WTC11 (cell line): ENCODE data around the gene RELT. TPM values are rescaled to one million over a fixed set of nuclear protein-coding genes. Genes with fewer than 3 reads are reported as not detected.

ENCODE experiments used
- ATAC-seq: fragments of 200-7000 bp; cut with Tn5 transposase; 2 replicates; pipeline ENCODE4 v1.10.0; 2021; ENCODE audit warnings: mild to moderate bottlenecking, moderate library complexity
- CTCF ChIA-PET: fragments of 300-600 bp; sonication (Branson Sonifier 250); formaldehyde crosslinking; loops from one replicate; lab custom pipeline; 2021; ENCODE audit warnings: antibody characterized with exemption; lab: Charles Lee
- POLR2A ChIA-PET: fragments of 350-600 bp; sonication (Branson Sonifier 250); formaldehyde crosslinking; loops from one replicate; lab custom pipeline; 2021; ENCODE audit warnings: antibody characterized with exemption; lab: Charles Lee
- DNase-seq: peaks from one replicate; pipeline ENCODE4 v3.0.0; 2021; ENCODE audit warnings: low spot score
- H3K27ac Mint-ChIP-seq: 2 replicates; pipeline ENCODE4 v1.8.0; 2021; ENCODE audit warnings: mixed read lengths
- H3K27me3 Mint-ChIP-seq: 2 replicates; pipeline ENCODE4 v1.8.0; 2021; ENCODE audit warnings: low read depth, mild to moderate bottlenecking, moderate library complexity, mixed read lengths
- H3K36me3 Mint-ChIP-seq: 2 replicates; pipeline ENCODE4 v1.8.0; 2021; ENCODE audit warnings: mixed read lengths
- H3K4me1 Mint-ChIP-seq: 2 replicates; pipeline ENCODE4 v1.8.0; 2022; ENCODE audit warnings: mixed read lengths
- H3K4me3 Mint-ChIP-seq: 2 replicates; pipeline ENCODE4 v1.8.0; 2021; ENCODE audit warnings: mild to moderate bottlenecking, moderate library complexity, mixed read lengths
- H3K9me3 Mint-ChIP-seq: 2 replicates; pipeline ENCODE4 v1.8.0; 2021; ENCODE audit warnings: mixed read lengths
- GTF2I ChIP-seq: fragments of 250-450 bp; sonication (Bioruptor Pico); conservative IDR thresholded peaks from 2 replicates; pipeline ENCODE4 v1.4.0; 2021; ENCODE audit warnings: mild to moderate bottlenecking
- NFATC4 ChIP-seq: fragments of 250-450 bp; sonication (Bioruptor Pico); IDR thresholded peaks from 2 replicates; pipeline ENCODE4 v1.9.0; 2021; ENCODE audit warnings: mild to moderate bottlenecking
- NR3C1 ChIP-seq: sonication (generic); formaldehyde crosslinking; conservative IDR thresholded peaks from 2 replicates; pipeline ENCODE4 v1.8.1; 2023; ENCODE audit warnings: low read depth, mild to moderate bottlenecking, missing genetic modification reagents
- RELA ChIP-seq: sonication (generic); formaldehyde crosslinking; IDR thresholded peaks from 2 replicates; pipeline ENCODE4 v1.8.1; 2022; ENCODE audit warnings: missing genetic modification reagents, mild to moderate bottlenecking, borderline replicate concordance
- SMAD3 ChIP-seq: sonication (generic); formaldehyde crosslinking; IDR thresholded peaks from 2 replicates; pipeline ENCODE4 v1.8.0; 2022; ENCODE audit warnings: missing genetic modification reagents, mild to moderate bottlenecking, borderline replicate concordance
- TCF7 ChIP-seq: sonication (generic); formaldehyde crosslinking; IDR thresholded peaks from 2 replicates; pipeline ENCODE4 v1.8.0; 2022; ENCODE audit warnings: mild to moderate bottlenecking, low read depth, missing genetic modification reagents, moderate library complexity
- ZNF138 ChIP-seq: sonication (generic); formaldehyde crosslinking; conservative IDR thresholded peaks from 2 replicates; pipeline ENCODE4 v1.8.1; 2022; ENCODE audit warnings: mild to moderate bottlenecking, moderate library complexity, missing genetic modification reagents
- ZNF263 ChIP-seq: sonication (generic); formaldehyde crosslinking; IDR thresholded peaks from 2 replicates; pipeline ENCODE4 v1.8.1; 2022; ENCODE audit warnings: low read depth, mild to moderate bottlenecking, moderate library complexity, missing genetic modification reagents
- ZNF423 ChIP-seq: fragments of 250-450 bp; sonication (Bioruptor Pico); IDR thresholded peaks from 2 replicates; pipeline ENCODE4 v2.1.2; 2022; ENCODE audit warnings: mild to moderate bottlenecking, moderate library complexity
- ZNF671 ChIP-seq: fragments of 250-450 bp; sonication (Bioruptor Pico); IDR thresholded peaks from 2 replicates; pipeline ENCODE4 v1.8.0; 2021; ENCODE audit warnings: mild to moderate bottlenecking
- total RNA-seq: library from RNA; stranded (reverse); gene quantifications from 3 replicates; pipeline ENCODE4 v1.2.3, GENCODE V29; 2021
- TF ChIP-seq, protein P1 (sequence below): sonication (generic); formaldehyde crosslinking; IDR thresholded peaks from 2 replicates; pipeline ENCODE4 v1.8.0; 2023; ENCODE audit warnings: missing genetic modification reagents, mild to moderate bottlenecking, borderline replicate concordance
- TF ChIP-seq, protein P2 (sequence below): sonication (generic); formaldehyde crosslinking; IDR thresholded peaks from 2 replicates; pipeline ENCODE4 v1.8.0; 2022; ENCODE audit warnings: mild to moderate bottlenecking, missing genetic modification reagents
- TF ChIP-seq, protein P3 (sequence below): sonication (generic); formaldehyde crosslinking; IDR thresholded peaks from 2 replicates; pipeline ENCODE4 v1.8.0; 2022; ENCODE audit warnings: mild to moderate bottlenecking, missing genetic modification reagents
- TF ChIP-seq, protein P4 (sequence below): fragments of 250-450 bp; sonication (Bioruptor Pico); IDR thresholded peaks from 2 replicates; pipeline ENCODE4 v1.9.0; 2021; ENCODE audit warnings: moderate library complexity, mild to moderate bottlenecking, inconsistent platforms, borderline replicate concordance
- TF ChIP-seq, protein P5 (sequence below): sonication (generic); formaldehyde crosslinking; IDR thresholded peaks from 2 replicates; pipeline ENCODE4 v1.8.1; 2023; ENCODE audit warnings: mild to moderate bottlenecking, moderate library complexity, missing genetic modification reagents
- TF ChIP-seq, protein P6 (sequence below): sonication (generic); formaldehyde crosslinking; IDR thresholded peaks from 2 replicates; pipeline ENCODE4 v1.8.1; 2023; ENCODE audit warnings: mild to moderate bottlenecking, missing genetic modification reagents
- TF ChIP-seq, protein P7 (sequence below): sonication (generic); formaldehyde crosslinking; IDR thresholded peaks from 2 replicates; pipeline ENCODE4 v1.8.0; 2022; ENCODE audit warnings: missing genetic modification reagents

Gene RELT
- total RNA-seq, 1 experiment from 2014 or later = 6.7 TPM

DNA sequence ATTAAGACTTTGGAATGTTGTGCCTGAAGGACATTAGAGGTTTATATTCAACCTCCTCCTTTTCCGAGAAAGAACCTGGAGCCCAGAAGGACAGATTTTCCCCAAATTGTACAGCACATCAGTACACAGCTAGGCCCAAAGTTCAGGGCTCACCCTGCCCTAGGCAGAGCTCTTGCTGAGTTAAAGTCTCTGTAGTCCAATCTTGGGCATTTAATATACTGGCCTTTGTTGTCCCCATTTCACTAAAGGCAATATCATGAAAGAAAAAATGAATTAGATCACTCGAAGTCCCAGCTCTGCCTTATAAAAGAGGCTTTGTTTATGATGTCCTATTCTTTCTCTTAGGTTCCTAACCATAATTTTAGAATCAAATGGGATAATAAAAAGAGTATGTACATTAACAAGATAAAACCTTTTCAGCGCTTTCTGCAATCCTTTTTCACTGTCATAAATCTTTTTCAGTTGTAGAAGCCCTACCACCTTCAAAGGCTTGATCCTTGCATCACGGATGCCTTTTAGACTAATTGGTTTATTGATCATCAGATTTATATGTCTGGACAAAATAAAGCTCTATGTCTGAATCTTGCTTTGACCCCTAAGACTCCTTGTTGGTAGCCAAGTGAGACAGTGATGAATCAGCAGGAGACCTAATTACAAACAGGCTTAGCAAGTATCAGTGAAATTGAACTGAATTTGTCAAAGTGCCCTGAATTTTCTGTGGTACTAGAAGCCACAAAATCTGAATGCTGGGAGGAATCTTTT is 39.8 kb downstream of the RELT start:
- H3K4me1 Mint-ChIP-seq = no peaks in the 10 kb centered on the region
- ATAC-seq = no peak
- TF ChIP-seq, protein P1, sequence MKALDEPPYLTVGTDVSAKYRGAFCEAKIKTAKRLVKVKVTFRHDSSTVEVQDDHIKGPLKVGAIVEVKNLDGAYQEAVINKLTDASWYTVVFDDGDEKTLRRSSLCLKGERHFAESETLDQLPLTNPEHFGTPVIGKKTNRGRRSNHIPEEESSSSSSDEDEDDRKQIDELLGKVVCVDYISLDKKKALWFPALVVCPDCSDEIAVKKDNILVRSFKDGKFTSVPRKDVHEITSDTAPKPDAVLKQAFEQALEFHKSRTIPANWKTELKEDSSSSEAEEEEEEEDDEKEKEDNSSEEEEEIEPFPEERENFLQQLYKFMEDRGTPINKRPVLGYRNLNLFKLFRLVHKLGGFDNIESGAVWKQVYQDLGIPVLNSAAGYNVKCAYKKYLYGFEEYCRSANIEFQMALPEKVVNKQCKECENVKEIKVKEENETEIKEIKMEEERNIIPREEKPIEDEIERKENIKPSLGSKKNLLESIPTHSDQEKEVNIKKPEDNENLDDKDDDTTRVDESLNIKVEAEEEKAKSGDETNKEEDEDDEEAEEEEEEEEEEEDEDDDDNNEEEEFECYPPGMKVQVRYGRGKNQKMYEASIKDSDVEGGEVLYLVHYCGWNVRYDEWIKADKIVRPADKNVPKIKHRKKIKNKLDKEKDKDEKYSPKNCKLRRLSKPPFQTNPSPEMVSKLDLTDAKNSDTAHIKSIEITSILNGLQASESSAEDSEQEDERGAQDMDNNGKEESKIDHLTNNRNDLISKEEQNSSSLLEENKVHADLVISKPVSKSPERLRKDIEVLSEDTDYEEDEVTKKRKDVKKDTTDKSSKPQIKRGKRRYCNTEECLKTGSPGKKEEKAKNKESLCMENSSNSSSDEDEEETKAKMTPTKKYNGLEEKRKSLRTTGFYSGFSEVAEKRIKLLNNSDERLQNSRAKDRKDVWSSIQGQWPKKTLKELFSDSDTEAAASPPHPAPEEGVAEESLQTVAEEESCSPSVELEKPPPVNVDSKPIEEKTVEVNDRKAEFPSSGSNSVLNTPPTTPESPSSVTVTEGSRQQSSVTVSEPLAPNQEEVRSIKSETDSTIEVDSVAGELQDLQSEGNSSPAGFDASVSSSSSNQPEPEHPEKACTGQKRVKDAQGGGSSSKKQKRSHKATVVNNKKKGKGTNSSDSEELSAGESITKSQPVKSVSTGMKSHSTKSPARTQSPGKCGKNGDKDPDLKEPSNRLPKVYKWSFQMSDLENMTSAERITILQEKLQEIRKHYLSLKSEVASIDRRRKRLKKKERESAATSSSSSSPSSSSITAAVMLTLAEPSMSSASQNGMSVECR (CRISPR knock-in tag) = no peak
- TF ChIP-seq, protein P2, sequence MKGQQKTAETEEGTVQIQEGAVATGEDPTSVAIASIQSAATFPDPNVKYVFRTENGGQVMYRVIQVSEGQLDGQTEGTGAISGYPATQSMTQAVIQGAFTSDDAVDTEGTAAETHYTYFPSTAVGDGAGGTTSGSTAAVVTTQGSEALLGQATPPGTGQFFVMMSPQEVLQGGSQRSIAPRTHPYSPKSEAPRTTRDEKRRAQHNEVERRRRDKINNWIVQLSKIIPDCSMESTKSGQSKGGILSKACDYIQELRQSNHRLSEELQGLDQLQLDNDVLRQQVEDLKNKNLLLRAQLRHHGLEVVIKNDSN (CRISPR knock-in tag) = no peak
- TF ChIP-seq ZNF138 (CRISPR knock-in tag) = no peak
- TF ChIP-seq NR3C1 = no peak
- no peak for TF ChIP-seq GTF2I
- TF ChIP-seq, protein P3, sequence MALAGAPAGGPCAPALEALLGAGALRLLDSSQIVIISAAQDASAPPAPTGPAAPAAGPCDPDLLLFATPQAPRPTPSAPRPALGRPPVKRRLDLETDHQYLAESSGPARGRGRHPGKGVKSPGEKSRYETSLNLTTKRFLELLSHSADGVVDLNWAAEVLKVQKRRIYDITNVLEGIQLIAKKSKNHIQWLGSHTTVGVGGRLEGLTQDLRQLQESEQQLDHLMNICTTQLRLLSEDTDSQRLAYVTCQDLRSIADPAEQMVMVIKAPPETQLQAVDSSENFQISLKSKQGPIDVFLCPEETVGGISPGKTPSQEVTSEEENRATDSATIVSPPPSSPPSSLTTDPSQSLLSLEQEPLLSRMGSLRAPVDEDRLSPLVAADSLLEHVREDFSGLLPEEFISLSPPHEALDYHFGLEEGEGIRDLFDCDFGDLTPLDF (CRISPR knock-in tag) = no peak
- no peak for TF ChIP-seq ZNF423 (CRISPR knock-in tag)
- no peak for TF ChIP-seq ZNF263 (CRISPR knock-in tag)
- TF ChIP-seq ZNF671 (CRISPR knock-in tag) = no peak
- TF ChIP-seq, protein P4, sequence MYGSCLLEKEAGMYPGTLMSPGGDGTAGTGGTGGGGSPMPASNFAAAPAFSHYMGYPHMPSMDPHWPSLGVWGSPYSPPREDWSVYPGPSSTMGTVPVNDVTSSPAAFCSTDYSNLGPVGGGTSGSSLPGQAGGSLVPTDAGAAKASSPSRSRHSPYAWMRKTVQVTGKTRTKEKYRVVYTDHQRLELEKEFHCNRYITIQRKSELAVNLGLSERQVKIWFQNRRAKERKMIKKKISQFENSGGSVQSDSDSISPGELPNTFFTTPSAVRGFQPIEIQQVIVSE (CRISPR knock-in tag) = no peak
- TF ChIP-seq NFATC4 (CRISPR knock-in tag) = no peak
- no peak for TF ChIP-seq TCF7
- TF ChIP-seq, protein P5, sequence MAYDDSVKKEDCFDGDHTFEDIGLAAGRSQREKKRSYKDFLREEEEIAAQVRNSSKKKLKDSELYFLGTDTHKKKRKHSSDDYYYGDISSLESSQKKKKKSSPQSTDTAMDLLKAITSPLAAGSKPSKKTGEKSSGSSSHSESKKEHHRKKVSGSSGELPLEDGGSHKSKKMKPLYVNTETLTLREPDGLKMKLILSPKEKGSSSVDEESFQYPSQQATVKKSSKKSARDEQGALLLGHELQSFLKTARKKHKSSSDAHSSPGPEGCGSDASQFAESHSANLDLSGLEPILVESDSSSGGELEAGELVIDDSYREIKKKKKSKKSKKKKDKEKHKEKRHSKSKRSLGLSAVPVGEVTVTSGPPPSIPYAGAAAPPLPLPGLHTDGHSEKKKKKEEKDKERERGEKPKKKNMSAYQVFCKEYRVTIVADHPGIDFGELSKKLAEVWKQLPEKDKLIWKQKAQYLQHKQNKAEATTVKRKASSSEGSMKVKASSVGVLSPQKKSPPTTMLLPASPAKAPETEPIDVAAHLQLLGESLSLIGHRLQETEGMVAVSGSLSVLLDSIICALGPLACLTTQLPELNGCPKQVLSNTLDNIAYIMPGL (CRISPR knock-in tag) = no peak
- TF ChIP-seq, protein P6, sequence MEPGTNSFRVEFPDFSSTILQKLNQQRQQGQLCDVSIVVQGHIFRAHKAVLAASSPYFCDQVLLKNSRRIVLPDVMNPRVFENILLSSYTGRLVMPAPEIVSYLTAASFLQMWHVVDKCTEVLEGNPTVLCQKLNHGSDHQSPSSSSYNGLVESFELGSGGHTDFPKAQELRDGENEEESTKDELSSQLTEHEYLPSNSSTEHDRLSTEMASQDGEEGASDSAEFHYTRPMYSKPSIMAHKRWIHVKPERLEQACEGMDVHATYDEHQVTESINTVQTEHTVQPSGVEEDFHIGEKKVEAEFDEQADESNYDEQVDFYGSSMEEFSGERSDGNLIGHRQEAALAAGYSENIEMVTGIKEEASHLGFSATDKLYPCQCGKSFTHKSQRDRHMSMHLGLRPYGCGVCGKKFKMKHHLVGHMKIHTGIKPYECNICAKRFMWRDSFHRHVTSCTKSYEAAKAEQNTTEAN (CRISPR knock-in tag) = no peak
- TF ChIP-seq RELA (CRISPR knock-in tag) = no peak
- TF ChIP-seq SMAD3 (CRISPR knock-in tag) = no peak
- TF ChIP-seq, protein P7, sequence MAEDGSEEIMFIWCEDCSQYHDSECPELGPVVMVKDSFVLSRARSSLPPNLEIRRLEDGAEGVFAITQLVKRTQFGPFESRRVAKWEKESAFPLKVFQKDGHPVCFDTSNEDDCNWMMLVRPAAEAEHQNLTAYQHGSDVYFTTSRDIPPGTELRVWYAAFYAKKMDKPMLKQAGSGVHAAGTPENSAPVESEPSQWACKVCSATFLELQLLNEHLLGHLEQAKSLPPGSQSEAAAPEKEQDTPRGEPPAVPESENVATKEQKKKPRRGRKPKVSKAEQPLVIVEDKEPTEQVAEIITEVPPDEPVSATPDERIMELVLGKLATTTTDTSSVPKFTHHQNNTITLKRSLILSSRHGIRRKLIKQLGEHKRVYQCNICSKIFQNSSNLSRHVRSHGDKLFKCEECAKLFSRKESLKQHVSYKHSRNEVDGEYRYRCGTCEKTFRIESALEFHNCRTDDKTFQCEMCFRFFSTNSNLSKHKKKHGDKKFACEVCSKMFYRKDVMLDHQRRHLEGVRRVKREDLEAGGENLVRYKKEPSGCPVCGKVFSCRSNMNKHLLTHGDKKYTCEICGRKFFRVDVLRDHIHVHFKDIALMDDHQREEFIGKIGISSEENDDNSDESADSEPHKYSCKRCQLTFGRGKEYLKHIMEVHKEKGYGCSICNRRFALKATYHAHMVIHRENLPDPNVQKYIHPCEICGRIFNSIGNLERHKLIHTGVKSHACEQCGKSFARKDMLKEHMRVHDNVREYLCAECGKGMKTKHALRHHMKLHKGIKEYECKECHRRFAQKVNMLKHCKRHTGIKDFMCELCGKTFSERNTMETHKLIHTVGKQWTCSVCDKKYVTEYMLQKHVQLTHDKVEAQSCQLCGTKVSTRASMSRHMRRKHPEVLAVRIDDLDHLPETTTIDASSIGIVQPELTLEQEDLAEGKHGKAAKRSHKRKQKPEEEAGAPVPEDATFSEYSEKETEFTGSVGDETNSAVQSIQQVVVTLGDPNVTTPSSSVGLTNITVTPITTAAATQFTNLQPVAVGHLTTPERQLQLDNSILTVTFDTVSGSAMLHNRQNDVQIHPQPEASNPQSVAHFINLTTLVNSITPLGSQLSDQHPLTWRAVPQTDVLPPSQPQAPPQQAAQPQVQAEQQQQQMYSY = no peak
- H3K9me3 Mint-ChIP-seq = no peaks in the 10 kb centered on the region
- CTCF ChIA-PET = interaction anchor here (1.2 to 1.4 kb wide), 2 partner anchors 23 to 65 kb away, joined by 3 to 4 read pairs; no protein-coding TSS in a partner anchor
- H3K36me3 Mint-ChIP-seq = peaks cover 9% of the 10 kb centered on the region
- no peak for DNase-seq
- no peak overlapping the region for H3K4me3 Mint-ChIP-seq
- H3K27ac Mint-ChIP-seq = no peak overlapping the region
- POLR2A ChIA-PET = no interaction called here
- H3K27me3 Mint-ChIP-seq = no peaks in the 10 kb centered on the region
